GM19328 (cell line): ENCODE measurements around the gene GPR55.
A peak's percentile ranks its signal among the peaks of the same experiment; 100 is the strongest.

ENCODE experiments used
- ATAC-seq: cut with Tn5 transposase; IDR thresholded peaks from one replicate; pipeline ENCODE4 v1.9.1; 2021; ENCODE audit warnings: mild to moderate bottlenecking, moderate library complexity; ENCODE audit not compliant: unreplicated experiment

GPR55 gene

DNA sequence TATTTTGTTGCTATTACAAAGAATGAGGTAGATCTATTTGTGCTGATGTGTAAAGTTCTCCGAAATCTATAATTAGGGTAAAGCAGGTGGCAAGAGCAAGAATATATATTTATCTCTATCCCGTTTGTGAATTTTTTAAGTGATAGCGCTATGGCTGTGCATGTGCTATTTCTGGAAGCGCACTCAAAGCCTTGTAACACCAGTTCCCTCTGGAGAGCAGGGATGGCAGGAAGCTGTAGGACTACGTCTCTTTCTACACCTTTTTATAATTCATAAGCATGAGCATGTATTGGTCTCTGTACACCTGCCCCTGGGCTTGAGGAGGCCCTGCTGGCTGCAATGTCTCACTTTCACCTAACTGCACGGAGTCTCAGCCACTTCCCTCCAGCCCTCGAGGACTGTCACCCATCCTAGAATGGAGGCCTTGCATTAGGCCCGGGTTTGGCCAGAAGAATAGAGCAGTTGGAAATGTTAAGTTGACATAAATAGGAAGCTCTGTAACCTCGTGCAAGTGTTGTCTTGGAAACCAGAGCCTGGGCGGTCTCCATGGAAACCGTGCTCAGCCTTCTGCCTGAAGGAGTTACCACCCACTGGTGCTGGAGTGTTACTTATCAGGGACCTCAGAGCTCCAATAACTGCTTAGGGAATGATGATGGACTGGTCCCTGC lies 39.4 kb downstream of the GPR55 start:
- ATAC-seq, result no peak

DNA sequence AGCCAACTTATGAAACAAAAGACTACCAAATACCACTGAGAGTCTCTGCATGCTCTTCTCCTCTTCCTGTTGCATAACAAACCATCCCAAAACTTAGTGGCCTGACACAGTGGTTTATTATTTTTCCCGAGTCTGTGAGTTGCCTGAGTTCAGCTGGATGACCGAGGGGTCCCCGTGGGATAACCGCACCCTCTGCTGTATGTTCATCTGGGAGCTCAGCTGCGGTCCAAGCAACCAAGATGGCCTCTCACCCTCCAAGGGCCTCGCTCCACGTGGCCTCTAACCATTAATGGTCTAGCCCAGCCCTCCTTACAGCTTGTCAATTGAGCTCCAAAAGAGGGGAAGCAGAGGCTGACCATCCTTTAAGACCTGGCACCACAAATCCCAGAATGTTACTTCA lies 43.2 kb downstream of the GPR55 start:
- ATAC-seq, result no peak

DNA sequence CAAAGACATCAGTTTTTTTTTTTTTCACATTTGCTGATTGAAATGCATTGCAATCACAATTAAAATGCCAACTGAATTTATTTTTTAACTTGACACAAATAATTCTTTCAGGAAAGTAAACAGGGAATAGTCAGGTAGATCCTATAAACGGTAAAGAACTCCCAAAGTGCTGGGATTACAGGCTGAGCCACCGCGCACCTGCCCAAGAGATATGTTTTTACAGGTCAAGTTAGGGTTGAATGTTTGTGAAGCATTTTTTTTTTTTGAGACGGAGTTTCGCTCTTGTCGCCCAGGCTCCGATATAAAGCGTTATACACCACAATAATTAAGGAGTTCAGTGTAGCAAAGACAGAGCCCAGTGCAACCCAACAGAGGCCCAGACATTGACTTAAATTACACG lies 45.2 kb downstream of the GPR55 start:
- ATAC-seq, result no peak

DNA sequence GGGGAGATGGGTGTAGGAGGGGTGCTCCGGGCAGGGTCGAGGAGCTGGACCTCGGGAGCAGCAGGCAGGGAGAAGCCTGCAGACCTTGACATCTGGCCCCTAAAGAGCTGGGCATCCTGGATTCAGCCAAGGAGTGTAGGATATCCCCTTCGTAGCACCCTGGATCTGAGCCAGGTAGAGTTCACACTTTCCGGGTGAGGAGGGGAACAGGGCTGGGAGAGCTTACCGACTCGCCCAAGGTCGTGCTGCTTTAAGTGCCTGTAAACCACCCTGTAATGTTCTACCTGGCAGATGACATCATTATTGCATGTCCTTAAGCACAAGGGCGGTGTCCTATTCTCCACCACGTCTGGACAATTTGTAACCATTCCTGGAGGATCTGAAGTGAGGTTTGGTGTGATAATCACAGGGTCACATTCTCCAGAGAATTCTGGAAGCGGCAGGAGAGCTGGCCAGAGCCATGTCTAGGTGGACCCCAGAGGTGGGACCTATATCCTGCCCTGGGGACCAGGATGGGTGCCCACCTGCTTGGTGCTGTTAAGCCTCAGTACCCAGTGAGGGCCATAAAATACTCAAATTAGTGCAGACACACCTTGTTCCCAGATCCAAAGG lies 45.7 kb downstream of the GPR55 start:
- no peak for ATAC-seq

DNA sequence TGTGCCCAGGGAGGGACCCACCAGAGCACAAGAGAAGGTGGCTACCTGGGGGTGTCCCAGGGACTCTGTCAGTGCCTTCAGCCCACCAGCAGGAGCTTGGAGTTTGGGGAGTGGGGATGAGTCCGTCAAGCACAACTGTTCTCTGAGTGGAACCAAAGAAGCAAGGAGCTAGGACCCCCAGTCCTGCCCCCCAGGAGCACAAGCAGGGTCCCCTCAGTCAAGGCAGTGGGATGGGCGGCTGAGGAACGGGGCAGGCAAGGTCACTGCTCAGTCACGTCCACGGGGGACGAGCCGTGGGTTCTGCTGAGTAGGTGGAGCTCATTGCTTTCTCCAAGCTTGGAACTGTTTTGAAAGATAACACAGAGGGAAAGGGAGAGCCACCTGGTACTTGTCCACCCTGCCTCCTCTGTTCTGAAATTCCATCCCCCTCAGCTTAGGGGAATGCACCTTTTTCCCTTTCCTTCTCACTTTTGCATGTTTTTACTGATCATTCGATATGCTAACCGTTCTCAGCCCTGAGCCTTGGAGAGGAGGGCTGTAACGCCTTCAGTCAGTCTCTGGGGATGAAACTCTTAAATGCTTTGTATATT lies 46.3 kb downstream of the GPR55 start:
- ATAC-seq, result no peak

DNA sequence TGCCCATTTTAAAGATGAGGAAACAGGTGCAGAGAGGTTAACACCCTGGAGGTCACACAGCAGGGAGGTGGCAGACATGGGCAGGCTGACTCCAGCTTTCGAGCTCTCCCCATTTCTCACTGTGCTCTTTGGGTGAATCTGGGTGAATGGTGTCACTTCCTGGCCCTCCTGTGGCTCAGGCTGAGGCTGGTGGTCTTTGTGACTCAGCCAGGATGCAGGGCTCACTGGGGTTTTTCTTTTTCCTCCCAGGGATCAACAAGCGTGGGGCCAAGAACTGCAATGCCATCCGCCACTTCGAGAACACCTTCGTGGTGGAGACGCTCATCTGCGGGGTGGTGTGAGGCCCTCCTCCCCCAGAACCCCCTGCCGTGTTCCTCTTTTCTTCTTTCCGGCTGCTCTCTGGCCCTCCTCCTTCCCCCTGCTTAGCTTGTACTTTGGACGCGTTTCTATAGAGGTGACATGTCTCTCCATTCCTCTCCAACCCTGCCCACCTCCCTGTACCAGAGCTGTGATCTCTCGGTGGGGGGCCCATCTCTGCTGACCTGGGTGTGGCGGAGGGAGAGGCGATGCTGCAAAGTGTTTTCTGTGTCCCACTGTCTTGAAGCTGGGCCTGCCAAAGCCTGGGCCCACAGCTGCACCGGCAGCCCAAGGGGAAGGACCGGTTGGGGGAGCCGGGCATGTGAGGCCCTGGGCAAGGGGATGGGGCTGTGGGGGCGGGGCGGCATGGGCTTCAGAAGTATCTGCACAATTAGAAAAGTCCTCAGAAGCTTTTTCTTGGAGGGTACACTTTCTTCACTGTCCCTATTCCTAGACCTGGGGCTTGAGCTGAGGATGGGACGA lies 47.1 kb downstream of the GPR55 start:
- ATAC-seq, result no peak

DNA sequence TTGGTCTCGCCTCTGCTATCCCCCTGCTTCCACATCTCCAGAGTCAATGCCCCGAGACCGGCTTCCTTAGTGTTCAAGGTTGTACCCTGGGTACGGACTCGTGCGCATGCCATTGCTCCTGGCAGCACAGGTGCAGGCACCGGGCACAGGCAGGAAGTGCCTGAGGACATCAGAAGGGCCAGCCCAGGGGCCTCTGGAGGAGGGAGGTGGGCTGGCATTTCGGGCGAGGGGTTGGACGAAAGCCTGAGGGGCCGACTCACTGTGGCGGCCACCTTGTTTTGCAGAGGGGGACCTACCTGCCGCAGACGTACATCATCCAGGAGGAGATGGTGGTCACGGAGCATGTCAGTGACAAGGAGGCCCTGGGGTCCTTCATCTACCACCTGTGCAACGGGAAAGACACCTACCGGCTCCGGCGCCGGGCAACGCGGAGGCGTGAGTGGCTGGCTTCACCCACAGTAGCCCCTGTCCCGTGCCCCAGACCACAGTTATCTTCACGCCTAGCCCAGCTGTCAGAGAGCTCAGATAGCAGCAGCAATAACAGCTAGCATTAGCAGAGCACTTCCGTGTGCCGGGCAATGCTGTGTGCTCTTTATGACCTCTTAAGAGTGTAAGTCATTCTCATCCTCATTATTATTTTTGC lies 47.8 kb downstream of the GPR55 start:
- no peak for ATAC-seq

DNA sequence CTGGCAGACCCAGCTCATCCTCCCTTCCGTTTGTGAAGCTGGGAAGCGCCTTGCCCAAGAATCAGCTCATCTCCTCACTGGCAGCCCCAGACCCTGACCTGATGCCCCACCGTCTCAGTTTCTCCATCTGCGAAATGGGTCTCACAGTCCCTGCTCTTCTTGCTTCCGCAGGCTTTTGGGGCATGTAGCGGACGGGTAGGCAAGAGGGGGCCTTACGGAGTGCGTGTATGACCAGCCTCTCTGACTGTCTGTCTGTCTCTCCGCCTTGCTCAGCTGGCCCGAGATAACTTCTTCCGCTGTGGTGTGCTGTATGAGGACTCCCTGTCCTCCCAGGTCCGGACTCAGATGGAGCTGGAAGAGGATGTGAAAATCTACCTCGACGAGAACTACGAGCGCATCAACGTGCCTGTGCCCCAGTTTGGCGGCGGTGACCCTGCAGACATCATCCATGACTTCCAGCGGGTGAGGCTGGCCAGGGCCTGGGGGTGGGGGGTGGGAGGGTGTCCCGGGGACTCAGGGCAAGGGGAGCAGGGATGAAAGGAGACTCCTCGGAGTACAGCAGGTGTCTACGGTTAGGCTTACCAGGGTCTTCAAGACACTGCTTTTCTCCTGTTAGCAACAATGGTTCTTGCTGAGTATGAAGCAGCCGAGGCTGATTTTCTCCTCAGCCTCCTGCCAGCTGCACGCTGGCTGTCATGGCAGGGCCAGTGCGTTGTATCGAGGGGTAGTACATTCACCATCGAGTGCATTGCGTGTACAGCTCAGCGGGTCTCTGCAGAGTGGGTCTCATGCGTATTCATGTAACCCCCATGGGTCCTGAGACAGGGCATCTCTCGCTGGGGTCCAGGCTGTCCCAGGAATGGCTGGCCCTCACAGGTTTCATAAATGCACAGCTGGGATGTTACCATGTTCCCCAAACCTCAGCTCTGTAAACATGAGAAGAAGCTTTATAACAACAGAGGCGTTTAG lies 49.4 kb downstream of the GPR55 start:
- no peak for ATAC-seq

DNA sequence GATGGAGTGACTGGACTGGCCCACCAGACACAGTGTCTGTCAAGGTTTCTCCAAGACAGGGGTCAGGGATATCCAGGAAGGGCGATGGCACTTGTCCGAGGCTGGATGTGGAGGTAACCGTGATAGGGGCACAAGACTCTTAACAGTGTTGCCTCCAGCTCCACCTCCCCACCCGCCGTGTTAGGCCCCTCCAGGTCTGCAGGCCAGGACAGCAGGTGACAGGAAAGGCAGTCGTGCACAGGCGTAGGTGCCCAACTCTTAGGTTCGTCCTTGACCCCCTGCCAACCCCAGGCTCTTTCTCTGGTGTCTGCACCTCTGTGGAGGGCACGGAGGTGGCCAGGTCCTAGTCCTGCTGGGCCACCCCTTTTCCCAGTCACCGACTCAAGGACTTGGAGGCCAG lies 50.2 kb downstream of the GPR55 start:
- no peak for ATAC-seq

DNA sequence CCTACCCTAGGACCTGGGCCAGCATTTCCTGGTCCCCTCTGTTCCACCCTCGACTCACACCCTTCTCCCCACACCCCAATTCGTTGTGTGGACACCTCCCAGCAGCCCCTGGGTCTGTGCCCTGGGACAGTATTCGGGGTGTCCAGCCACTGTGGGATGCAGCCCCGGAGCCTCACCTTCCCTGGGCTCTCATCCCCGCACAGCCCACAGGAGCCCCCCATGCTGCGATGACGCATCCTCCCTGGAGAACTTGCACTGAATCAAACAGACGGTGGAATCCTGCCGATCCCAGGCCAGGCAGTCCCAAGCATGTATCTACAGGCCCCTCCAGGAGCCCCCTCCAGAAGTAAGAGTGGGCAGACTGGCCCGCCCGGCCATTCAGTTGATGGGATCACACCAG lies 50.6 kb downstream of the GPR55 start:
- no peak for ATAC-seq

DNA sequence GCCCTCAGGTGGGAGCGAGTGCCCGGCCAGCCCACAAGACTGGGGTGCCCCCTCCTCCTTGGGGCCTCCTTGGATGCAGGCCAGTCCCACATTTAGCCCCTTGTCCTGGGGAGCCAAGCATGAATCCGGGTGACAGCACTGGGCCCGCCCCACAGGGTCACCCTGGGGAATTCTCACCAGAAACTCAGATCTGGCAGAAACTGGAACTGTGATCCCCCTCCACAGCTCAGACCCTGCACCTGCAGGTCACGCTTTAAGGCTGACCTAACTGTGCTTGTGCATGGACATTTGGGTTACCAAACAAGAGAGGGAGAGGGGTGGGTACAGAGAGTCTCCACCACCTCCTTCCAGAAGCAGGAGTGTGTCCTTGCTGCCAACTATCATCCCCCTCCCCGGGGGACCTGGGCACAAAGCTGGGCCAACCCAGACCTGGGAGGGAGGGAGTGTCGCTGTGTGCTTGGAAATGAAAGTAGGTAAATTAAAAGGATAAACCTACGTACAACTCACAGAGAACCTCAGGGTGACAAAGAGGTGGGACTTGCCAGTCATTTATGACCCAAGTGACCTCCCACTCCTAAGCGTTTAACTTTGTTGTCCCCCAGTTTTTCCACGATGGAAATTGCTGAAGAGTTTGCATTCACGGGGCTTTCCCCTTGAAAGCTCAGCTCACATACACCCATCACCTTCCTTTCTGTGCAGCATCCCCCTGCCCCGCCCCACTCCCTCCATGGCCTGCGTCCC lies 51.2 kb downstream of the GPR55 start:
- ATAC-seq, result peak; percentile 50

DNA sequence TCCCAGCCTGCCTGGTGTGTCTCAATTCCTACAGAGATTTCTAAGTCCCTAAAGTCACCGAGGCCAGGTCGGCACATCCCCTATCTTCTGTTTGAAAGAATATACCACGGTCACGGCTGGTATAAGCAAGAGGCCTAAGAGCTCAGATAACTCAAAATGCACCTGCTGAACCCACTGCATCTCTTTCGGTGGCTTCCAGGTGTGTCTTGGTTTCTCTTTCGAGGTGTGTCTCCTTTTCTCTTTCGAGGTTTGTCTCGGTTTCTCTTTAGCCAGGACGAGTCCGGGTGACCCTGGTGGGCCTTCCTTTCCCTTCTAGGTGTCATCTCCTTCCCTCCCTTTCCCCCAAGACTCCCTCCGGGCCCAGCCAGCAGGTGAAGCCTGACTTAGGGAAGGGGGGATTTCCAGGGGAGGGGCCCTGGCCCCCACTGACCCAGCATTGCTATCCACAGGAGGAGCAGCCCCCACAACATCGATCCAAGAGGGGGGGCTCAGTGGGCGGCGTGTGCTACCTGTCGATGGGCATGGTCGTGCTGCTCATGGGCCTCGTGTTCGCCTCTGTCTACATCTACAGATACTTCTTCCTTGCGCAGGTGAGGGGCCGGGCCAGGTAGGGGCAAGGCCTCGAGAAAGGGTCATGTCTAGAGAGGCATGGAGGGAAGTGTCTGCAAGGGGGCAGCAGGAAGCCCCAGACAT lies 51.9 kb downstream of the GPR55 start:
- peak; percentile 54 for ATAC-seq

DNA sequence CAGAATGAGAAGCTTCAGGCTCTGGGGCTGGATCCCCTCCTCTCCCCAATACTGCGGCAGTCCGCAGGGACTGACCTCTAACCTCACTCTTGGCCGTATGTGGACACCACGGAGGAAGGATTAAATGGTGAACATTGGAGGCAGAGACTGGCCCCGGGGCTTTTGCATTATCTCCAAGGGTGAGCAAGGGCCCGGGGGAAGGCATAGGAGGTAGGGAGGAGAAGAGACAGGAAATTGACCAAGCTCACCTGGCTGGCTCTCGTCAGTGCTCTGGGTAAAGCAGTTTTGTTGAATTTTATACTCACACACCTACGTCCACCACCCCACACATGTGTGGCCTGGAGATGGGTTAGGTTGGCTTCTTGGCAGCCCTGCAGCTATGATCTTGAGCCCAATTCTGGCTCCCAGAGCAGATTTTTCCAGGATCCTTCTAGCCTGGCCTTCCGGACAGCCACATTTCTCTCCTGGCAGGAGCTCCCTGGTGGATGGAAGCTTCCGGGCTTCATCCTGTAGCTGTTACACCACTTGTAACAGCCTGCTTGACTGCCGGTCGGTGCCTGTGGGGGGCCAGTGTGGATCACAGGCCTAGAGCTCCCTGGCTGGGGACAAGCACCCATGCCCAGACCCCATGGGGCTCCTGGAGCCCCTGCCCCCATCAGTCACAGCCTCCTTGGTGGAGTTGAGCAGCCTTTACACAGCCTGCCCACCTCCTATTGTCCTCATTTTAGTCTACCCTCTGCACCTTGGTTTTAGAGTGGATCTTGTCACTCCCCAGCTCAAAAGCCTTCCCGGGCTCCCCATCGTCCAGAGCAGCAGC lies 52.7 kb downstream of the GPR55 start:
- ATAC-seq, result peak; percentile 7

DNA sequence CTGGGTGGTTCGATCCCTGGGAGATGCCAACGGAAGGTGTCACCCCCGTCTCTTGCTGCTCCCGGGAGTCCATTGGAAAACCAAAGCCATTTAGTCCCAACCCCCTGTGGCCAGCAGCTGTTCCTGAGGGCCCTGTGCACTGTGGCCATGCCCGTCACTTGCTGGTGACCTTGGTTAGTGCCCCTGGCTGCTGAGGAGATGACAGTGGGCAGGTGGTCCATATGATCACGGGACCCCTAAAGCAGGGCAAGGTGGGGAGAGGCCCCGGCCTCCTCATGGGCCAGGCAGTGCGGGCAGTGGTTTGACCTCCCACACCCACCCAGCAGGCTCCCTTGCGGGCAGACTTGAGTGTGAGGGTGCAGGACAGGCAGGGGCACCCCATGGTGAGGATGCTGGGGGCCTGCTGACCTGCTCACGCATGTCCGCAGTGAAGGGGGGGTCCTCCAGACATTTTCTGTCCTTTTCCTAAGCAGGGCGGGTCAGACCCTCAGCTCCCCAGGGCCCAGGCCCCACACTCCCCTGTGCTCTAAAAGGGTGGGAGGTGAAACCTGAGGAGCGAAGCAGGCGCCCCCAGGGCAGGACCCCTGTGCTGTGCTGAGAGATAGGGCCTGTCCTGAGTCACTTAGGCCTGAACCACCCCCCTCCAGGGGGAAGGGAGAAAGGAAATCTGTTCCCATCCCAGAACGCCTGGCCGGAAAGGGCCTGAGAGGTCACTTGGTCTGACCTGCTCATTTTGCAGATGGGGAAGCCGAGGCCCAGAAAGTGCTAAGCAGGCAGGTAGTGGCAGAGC lies 53.5 kb downstream of the GPR55 start:
- no peak for ATAC-seq

DNA sequence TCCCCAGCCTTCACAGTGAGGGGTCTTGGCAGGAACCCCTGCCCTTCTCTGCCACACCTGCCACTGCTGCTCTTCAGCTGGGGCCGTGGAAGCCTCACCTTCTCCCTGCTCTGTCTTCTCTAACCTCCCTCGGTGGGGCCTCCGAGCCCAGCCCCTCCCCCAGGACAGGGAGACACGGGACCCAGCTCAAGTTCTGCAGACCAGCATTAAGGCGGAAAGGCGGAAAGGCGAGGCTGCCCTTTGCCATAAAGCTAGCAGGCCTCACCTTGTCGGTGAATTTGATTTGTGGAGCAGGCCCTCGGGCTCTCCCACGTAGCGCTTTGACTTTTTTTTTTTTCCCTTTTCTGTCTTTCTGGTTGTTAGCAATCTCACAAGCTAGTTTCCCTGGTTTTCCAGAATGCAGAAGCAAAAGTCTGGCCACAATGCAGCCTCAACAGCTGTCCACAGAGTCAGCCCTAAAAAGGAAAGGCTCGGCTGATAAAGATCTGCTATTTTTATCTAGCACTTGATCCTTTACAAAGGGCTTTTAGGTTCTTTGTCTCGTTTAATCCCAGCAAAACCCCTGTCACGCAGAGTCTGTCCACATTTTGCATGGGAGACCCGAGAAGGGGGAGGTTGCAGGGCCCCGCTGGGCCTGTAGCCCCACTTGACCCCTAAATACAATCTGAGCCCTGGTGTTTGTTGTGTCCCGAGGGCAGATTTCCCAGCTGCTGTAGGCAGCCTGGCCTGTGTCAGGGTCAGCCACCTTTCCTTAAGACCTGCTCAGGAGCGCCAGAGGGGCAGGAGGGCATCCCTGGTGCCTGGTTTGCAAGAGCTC lies 54.3 kb downstream of the GPR55 start:
- ATAC-seq, result no peak

DNA sequence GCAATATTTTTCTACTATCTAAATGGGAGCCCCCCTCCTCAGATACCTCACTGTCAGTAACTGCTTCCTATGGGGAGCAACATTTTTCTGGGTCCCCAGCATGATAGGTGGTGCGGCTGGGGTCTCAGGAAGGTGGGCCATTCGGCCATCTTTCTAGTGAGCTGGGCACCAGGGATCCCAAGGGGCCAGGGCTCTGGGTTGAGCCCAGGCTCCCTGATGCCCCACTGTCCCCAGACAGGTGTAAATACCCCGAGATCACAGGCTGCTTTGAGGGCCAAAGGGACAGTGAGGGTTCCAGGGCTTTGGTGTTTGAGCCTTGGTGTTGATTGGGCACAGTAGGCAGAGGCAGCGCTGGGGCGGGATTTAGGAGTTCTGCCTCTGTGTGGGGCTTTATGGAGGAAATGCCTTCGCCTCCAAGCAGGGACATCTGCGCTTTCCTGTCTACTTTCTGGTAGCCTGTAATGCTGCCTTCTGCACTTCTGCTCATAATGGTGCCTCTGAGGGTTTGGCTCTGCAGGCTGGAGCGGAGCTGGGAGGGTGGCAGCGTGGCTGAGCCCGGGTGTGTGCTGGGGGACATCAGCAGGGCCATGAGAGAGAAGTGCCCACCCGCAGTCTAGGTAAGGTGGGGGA lies 55.0 kb downstream of the GPR55 start:
- no peak for ATAC-seq
